ENCODE results near the gene RAPGEF4.

Gene RAPGEF4

GRCh38 chr2:172930871-172931255 is 195.2 kb downstream of the RAPGEF4 start:
- Histone ChIP-seq H3K36me3 (ENCODE audit: insufficient read depth, low read length) (no peaks in the 10 kb centered on the region), H2AFZ (ENCODE audit: low read depth, low read length) (no peak overlapping the region), H3K27ac (ENCODE audit: low read length) (no peak overlapping the region), H3K4me3 (ENCODE audit: low read depth in 1 of 2, low read length in 2 of 2) (no peak overlapping the region), H4K20me1 (ENCODE audit: insufficient read depth, low read length) (no peaks in the 10 kb centered on the region; the same call in 1 of the 2 replicates), H3K79me2 (ENCODE audit: insufficient read depth, low read length) (no peaks in the 10 kb centered on the region), H3K9me3 (ENCODE audit: insufficient read depth, low read length, severe bottlenecking) (no peaks in the 10 kb centered on the region), H3K27me3 (ENCODE audit: insufficient read depth, low read length, poor library complexity) (no peaks in the 10 kb centered on the region), H3K9ac (ENCODE audit: low read depth, low read length) (no peak overlapping the region), H3K4me2 (ENCODE audit: insufficient read depth, low read length) (no peak overlapping the region), H3K4me1 (ENCODE audit: insufficient read depth, low read length) (peaks cover 15% of the 10 kb centered on the region)
- peak; percentile 69 for ATAC-seq (ENCODE audit: insufficient read depth, low read depth)
- TF ChIP-seq CTCF (IDR thresholded peaks at IDR 0.05; ENCODE audit: borderline replicate concordance, extremely low read depth, low read length, poor library complexity, severe bottlenecking) (no peak), EZH2 (IDR thresholded peaks at IDR 0.05; ENCODE audit: borderline replicate concordance, low read depth, low read length, severe bottlenecking) (no peak)
- DNase-seq: peak; percentile 32

GRCh38 chr2:172931256-172931894 is 195.7 kb downstream of the RAPGEF4 start:
- H3K9ac ChIP-seq (ENCODE audit: low read depth, low read length): no peak overlapping the region
- no peaks in the 10 kb centered on the region for H3K9me3 ChIP-seq (ENCODE audit: insufficient read depth, low read length, severe bottlenecking)
- DNase-seq (no peak), ATAC-seq (ENCODE audit: insufficient read depth, low read depth) (peak; percentile 64)
- H3K4me3 ChIP-seq (ENCODE audit: low read depth in 1 of 2, low read length in 2 of 2): no peak overlapping the region
- TF ChIP-seq CTCF (IDR thresholded peaks at IDR 0.05; ENCODE audit: borderline replicate concordance, extremely low read depth, low read length, poor library complexity, severe bottlenecking): no peak
- no peak for TF ChIP-seq EZH2 (IDR thresholded peaks at IDR 0.05; ENCODE audit: borderline replicate concordance, low read depth, low read length, severe bottlenecking)
- 0 out of 2 replicates have a peak overlapping the region, but pooled peaks have one; percentile 1 for H2AFZ ChIP-seq (ENCODE audit: low read depth, low read length)
- no peaks in the 10 kb centered on the region; the same call in 1 of the 2 replicates for H4K20me1 ChIP-seq (ENCODE audit: insufficient read depth, low read length)
- no peaks in the 10 kb centered on the region for H3K79me2 ChIP-seq (ENCODE audit: insufficient read depth, low read length)
- H3K36me3 ChIP-seq (ENCODE audit: insufficient read depth, low read length): no peaks in the 10 kb centered on the region
- no peak overlapping the region for H3K4me2 ChIP-seq (ENCODE audit: insufficient read depth, low read length)
- H3K4me1 ChIP-seq (ENCODE audit: insufficient read depth, low read length): peaks cover 15% of the 10 kb centered on the region
- no peaks in the 10 kb centered on the region for H3K27me3 ChIP-seq (ENCODE audit: insufficient read depth, low read length, poor library complexity)
- H3K27ac ChIP-seq (ENCODE audit: low read length): no peak overlapping the region

- DNase-seq (peak; percentile 70), ATAC-seq (ENCODE audit: insufficient read depth, low read depth) (peak; percentile 73)
- no peaks in the 10 kb centered on the region; the same call in 1 of the 2 replicates for H4K20me1 ChIP-seq (ENCODE audit: insufficient read depth, low read length)
- no peak overlapping the region for H3K27ac ChIP-seq (ENCODE audit: low read length)
- no peaks in the 10 kb centered on the region for H3K36me3 ChIP-seq (ENCODE audit: insufficient read depth, low read length)
- no peak overlapping the region for H3K4me3 ChIP-seq (ENCODE audit: low read depth in 1 of 2, low read length in 2 of 2)
- H3K27me3 ChIP-seq (ENCODE audit: insufficient read depth, low read length, poor library complexity): no peaks in the 10 kb centered on the region
- no peaks in the 10 kb centered on the region for H3K79me2 ChIP-seq (ENCODE audit: insufficient read depth, low read length)
- H3K9me3 ChIP-seq (ENCODE audit: insufficient read depth, low read length, severe bottlenecking): no peaks in the 10 kb centered on the region
- peak; percentile 82 for TF ChIP-seq CTCF (IDR thresholded peaks at IDR 0.05; ENCODE audit: borderline replicate concordance, extremely low read depth, low read length, poor library complexity, severe bottlenecking)
- TF ChIP-seq EZH2 (IDR thresholded peaks at IDR 0.05; ENCODE audit: borderline replicate concordance, low read depth, low read length, severe bottlenecking): no peak
- peaks cover 15% of the 10 kb centered on the region for H3K4me1 ChIP-seq (ENCODE audit: insufficient read depth, low read length)
- H2AFZ ChIP-seq (ENCODE audit: low read depth, low read length): no peak overlapping the region
- H3K9ac ChIP-seq (ENCODE audit: low read depth, low read length): no peak overlapping the region
- no peak overlapping the region for H3K4me2 ChIP-seq (ENCODE audit: insufficient read depth, low read length)
Measured at GRCh38 chr2:172931918-172932520, 196.4 kb downstream of the RAPGEF4 start.

Measured in DND-41 (cell line).